SK-N-SH (cell line): ENCODE data around the gene PSMB4. TPM values are rescaled to one million over a fixed set of nuclear protein-coding genes. Genes with fewer than 3 reads are reported as not detected.

Source experiments
- CTCF ChIA-PET: fragments of 300-600, 350-600 bp; formaldehyde crosslinking; extraction: SDS; loops from one replicate; lab custom pipeline; 2021; lab: Yijun Ruan, JAX
- POLR2A ChIA-PET: fragments of 350-600 bp; sonication (Branson Sonifier 250); formaldehyde crosslinking; extraction: SDS; loops from one replicate; lab custom pipeline; 2020; ENCODE audit warnings: antibody characterized with exemption, inconsistent platforms; lab: Yijun Ruan, JAX
- DNase-seq: peaks from one replicate; pipeline ENCODE4 v3.0.0; 2012
- H2AFZ ChIP-seq: fragments of 200-600 bp; sonication (generic); 2 replicates; pipeline ENCODE4 v1.8.1; 2016; ENCODE audit warnings: antibody characterized with exemption, mild to moderate bottlenecking, low read depth
- H3F3A ChIP-seq: fragments of 200-600 bp; sonication (generic); replicated peaks from 2 replicates; pipeline ENCODE3; 2016; ENCODE audit warnings: antibody characterized with exemption, mild to moderate bottlenecking; ENCODE audit not compliant: insufficient read depth
- H3K27ac ChIP-seq, 2 experiments: fragments of 200-500 bp in 1 of 2; fragments of 200-600 bp in 1 of 2; sonication (Bioruptor generic) in 1 of 2; sonication (generic), shearing (Covaris generic) in 1 of 2; 2 replicates each; pipeline versions ENCODE4 v1.5.1 to v1.6.1; 2014 to 2016; ENCODE audit warnings: low read depth in 2 of 2, inconsistent platforms in 1 of 2, low read length in 1 of 2, mild to moderate bottlenecking in 1 of 2, mixed read lengths in 1 of 2
- H3K27me3 ChIP-seq: fragments of 200-600 bp; sonication (generic), shearing (Covaris generic); 2 replicates; pipeline ENCODE4 v1.6.1; 2016; ENCODE audit warnings: mixed run types; ENCODE audit not compliant: insufficient read depth
- H3K36me3 ChIP-seq, 2 experiments: fragments of 200-500 bp in 1 of 2; fragments of 200-600 bp in 1 of 2; sonication (Bioruptor generic) in 1 of 2; sonication (generic) in 1 of 2; replicated peaks in 1 of 2; 2 replicates each; pipeline versions ENCODE3 to v1.5.1; 2014 to 2016; ENCODE audit warnings: low read length in 1 of 2, mild to moderate bottlenecking in 1 of 2; ENCODE audit not compliant: insufficient read depth in 2 of 2, control insufficient read depth in 1 of 2
- H3K4me1 ChIP-seq, 2 experiments: fragments of 200-500 bp in 1 of 2; fragments of 200-600 bp in 1 of 2; sonication (Bioruptor generic) in 1 of 2; sonication (generic), shearing (Covaris generic) in 1 of 2; 2 replicates each; pipeline versions ENCODE4 v1.5.1 to v1.6.1; 2014 to 2016; ENCODE audit warnings: low read depth in 1 of 2, low read length in 1 of 2, mixed run types in 1 of 2; ENCODE audit not compliant: insufficient read depth in 2 of 2, control insufficient read depth in 1 of 2
- H3K4me2 ChIP-seq: fragments of 200-600 bp; sonication (generic), shearing (Covaris generic); 2 replicates; pipeline ENCODE4 v1.6.1; 2017; ENCODE audit warnings: mixed run types
- H3K4me3 ChIP-seq, 2 experiments: fragments of 200-500 bp in 1 of 2; fragments of 200-600 bp in 1 of 2; sonication (Bioruptor generic) in 1 of 2; sonication (generic), shearing (Covaris generic) in 1 of 2; 2 replicates each; pipeline versions ENCODE4 v1.5.1 to v1.8.1; 2014 to 2016; ENCODE audit warnings: low read depth in 2 of 2, inconsistent platforms in 1 of 2, low read length in 1 of 2, mild to moderate bottlenecking in 1 of 2, mixed read lengths in 1 of 2, moderate library complexity in 1 of 2
- H3K79me2 ChIP-seq: fragments of 200-600 bp; sonication (generic); 2 replicates; pipeline ENCODE4 v1.8.1; 2017; ENCODE audit warnings: mild to moderate bottlenecking; ENCODE audit not compliant: insufficient read depth
- H3K9ac ChIP-seq: fragments of 200-600 bp; sonication (generic); 2 replicates; pipeline ENCODE4 v1.6.1; 2017; ENCODE audit warnings: mixed run types
- H3K9me2 ChIP-seq: fragments of 200-600 bp; sonication (generic); 2 replicates; pipeline ENCODE4 v1.6.1; 2017; ENCODE audit warnings: mixed run types
- H3K9me3 ChIP-seq: fragments of 200-600 bp; sonication (generic); 2 replicates; pipeline ENCODE4 v1.6.1; 2017; ENCODE audit warnings: mixed run types, mild to moderate bottlenecking, moderate library complexity
- H4K20me1 ChIP-seq: fragments of 200-600 bp; sonication (generic); 2 replicates; pipeline ENCODE4 v1.6.1; 2017; ENCODE audit warnings: mild to moderate bottlenecking, mixed run types; ENCODE audit not compliant: insufficient read depth
- EP300 ChIP-seq, 2 experiments: IDR thresholded peaks; 2 replicates each; pipeline versions ENCODE4 v1.4.0 to v1.6.1; 2012; ENCODE audit warnings: borderline replicate concordance in 1 of 2, low read depth in 1 of 2, low read length in 1 of 2
- EZH2phosphoT487 ChIP-seq: fragments of 200-600 bp; sonication (generic); IDR thresholded peaks from 2 replicates; pipeline ENCODE4 v1.6.1; 2017; ENCODE audit warnings: low read depth, mixed run types, mild to moderate bottlenecking, antibody characterized with exemption, moderate library complexity, borderline replicate concordance
- FOXJ3 ChIP-seq: sonication (generic); formaldehyde crosslinking; IDR thresholded peaks from 2 replicates; pipeline ENCODE4 v1.5.1; 2020; ENCODE audit warnings: mild to moderate bottlenecking, missing genetic modification reagents
- FOXM1 ChIP-seq: IDR thresholded peaks from 2 replicates; pipeline ENCODE4 v1.4.0; 2012; ENCODE audit warnings: low read depth, mild to moderate bottlenecking
- GABPA ChIP-seq: IDR thresholded peaks from 2 replicates; pipeline ENCODE4 v1.4.0; 2012; ENCODE audit warnings: low read depth, mild to moderate bottlenecking
- GATA2 ChIP-seq: sonication (generic); formaldehyde crosslinking; IDR thresholded peaks from 2 replicates; pipeline ENCODE4 v1.5.0; 2020; ENCODE audit warnings: mild to moderate bottlenecking, missing genetic modification reagents
- JUND ChIP-seq: IDR thresholded peaks from 2 replicates; pipeline ENCODE4 v1.4.0; 2012
- MEF2A ChIP-seq: IDR thresholded peaks from 2 replicates; pipeline ENCODE4 v1.4.0; 2012; ENCODE audit warnings: low read depth, borderline replicate concordance
- NRF1 ChIP-seq: IDR thresholded peaks from 2 replicates; pipeline ENCODE4 v1.6.1; 2012; ENCODE audit warnings: low read depth, mild to moderate bottlenecking, low read length
- PBX3 ChIP-seq: IDR thresholded peaks from 2 replicates; pipeline ENCODE4; 2012
- RAD21 ChIP-seq: IDR thresholded peaks from 2 replicates; pipeline ENCODE4 v1.6.1; 2012; ENCODE audit warnings: mild to moderate bottlenecking, low read length
- RFX5 ChIP-seq: IDR thresholded peaks from 2 replicates; pipeline ENCODE4 v1.6.1; 2012; ENCODE audit warnings: mild to moderate bottlenecking, improper control_type of control experiment, low read length
- RXRA ChIP-seq: IDR thresholded peaks from 2 replicates; pipeline ENCODE4 v1.4.0; 2012; ENCODE audit warnings: low read depth, mild to moderate bottlenecking, borderline replicate concordance
- SIN3A ChIP-seq: IDR thresholded peaks from 2 replicates; pipeline ENCODE4 v1.6.1; 2012; ENCODE audit warnings: low read depth, mild to moderate bottlenecking, low read length, moderate library complexity, borderline replicate concordance
- TAF1 ChIP-seq: IDR thresholded peaks from 2 replicates; pipeline ENCODE4 v1.6.1; 2012; ENCODE audit warnings: low read depth, mild to moderate bottlenecking, low read length, moderate library complexity, borderline replicate concordance
- TCF12 ChIP-seq: IDR thresholded peaks from 2 replicates; pipeline ENCODE4 v1.4.0; 2012
- YY1 ChIP-seq: IDR thresholded peaks from 2 replicates; pipeline ENCODE4 v1.4.0; 2012; ENCODE audit warnings: low read depth, mild to moderate bottlenecking
- ZBTB33 ChIP-seq: IDR thresholded peaks from 2 replicates; pipeline ENCODE4 v1.4.0; 2012; ENCODE audit warnings: low read depth, borderline replicate concordance
- WGBS: methylation state at CpG from one replicate; pipeline ENCODE4 v1.1.6; 2017; ENCODE audit warnings: low lambda C conversion rate; 5-methylcytosine and 5-hydroxymethylcytosine counted together
- polyA plus RNA-seq, 3 experiments: library from polyadenylated mRNA; depleted of rRNA; stranded (reverse); fragments of >200 nt; gene quantifications; 2 replicates each; pipeline ENCODE4 v1.2.3, GENCODE V29; 2012
- TF ChIP-seq, protein P1 (sequence below): IDR thresholded peaks from 2 replicates; pipeline ENCODE4 v1.4.0; 2012; ENCODE audit warnings: low read depth, borderline replicate concordance
- TF ChIP-seq, protein P2 (sequence below): fragments of 150-350 bp; IDR thresholded peaks from 2 replicates; pipeline ENCODE4 v1.6.1; 2017; ENCODE audit warnings: antibody characterized with exemption, low read length, low read depth, borderline replicate concordance

PSMB4 gene
- polyA plus RNA-seq, 1 of the 3 experiments (the other 2 are of a cell fraction) = 716 TPM

GRCh38 chr1:151406176-151406575, 6.8 kb downstream of the PSMB4 start:
- Histone ChIP-seq H3K4me3 (no peak overlapping the region), H4K20me1 (peaks cover 1% of the 10 kb centered on the region), H3K9me3 (no peaks in the 10 kb centered on the region), H3K9ac (no peak overlapping the region), H2AFZ (no peak overlapping the region), H3K36me3 (peaks cover 59 to 92% of the 10 kb centered on the region in 2 experiments), H3K4me1 (peaks cover 2 to 5% of the 10 kb centered on the region in 2 experiments; a peak in 2 of 4 replicates), H3K79me2 (peaks cover 12% of the 10 kb centered on the region), H3K27ac (no peak overlapping the region), H3K27me3 (no peaks in the 10 kb centered on the region), H3K9me2 (no peaks in the 10 kb centered on the region), H3K4me2 (no peak overlapping the region), H3F3A (peaks cover 33% of the 10 kb centered on the region)
- ChIA-PET CTCF (interaction anchor here (0.9 to 1.2 kb wide), 2 partner anchors 105 kb away, joined by 3 read pairs; no protein-coding TSS in a partner anchor), POLR2A (interaction anchor here (0.6 kb wide), 1 partner anchor 134 kb away, joined by 3 read pairs; the partner anchor contains the start of gene TUFT1)
- DNase-seq = no peak
- 91% methylated on average over 8 of the region's 8 CpGs for WGBS
- TF ChIP-seq FOXM1 (no peak), EP300 (IDR thresholded peaks at IDR 0.05; ENCODE audit: borderline replicate concordance in 1 of 2, low read depth in 1 of 2, low read length in 1 of 2) (no peak), TAF1 (no peak), PBX3 (no peak), YY1 (no peak), RXRA (no peak), TCF12 (no peak), RAD21 (no peak), EZH2phosphoT487 (no peak), FOXJ3 (CRISPR knock-in tag) (no peak), JUND (no peak)
- TF ChIP-seq, protein P1, sequence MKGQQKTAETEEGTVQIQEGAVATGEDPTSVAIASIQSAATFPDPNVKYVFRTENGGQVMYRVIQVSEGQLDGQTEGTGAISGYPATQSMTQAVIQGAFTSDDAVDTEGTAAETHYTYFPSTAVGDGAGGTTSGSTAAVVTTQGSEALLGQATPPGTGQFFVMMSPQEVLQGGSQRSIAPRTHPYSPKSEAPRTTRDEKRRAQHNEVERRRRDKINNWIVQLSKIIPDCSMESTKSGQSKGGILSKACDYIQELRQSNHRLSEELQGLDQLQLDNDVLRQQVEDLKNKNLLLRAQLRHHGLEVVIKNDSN = no peak

DNA sequence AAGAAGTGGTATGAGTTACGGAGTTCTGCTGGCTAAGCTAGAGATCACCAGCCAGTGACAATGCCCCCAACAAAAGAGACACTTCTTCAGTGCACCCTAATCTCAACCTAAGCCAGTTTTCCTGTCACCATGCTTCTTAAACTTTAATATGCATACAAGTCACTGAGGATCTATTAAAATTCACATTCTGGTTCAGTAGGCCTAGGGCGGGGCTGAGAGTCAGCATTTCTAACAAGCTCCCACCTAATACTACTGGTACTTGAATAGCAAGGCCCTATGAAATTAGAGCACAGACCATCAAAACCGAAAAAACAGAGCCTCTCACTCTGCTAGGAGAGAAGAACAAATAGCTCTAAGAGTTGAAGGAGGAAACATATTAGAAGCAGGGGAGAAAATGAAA, 7.9 kb downstream of the PSMB4 start:
- H3K4me2 ChIP-seq = no peak overlapping the region
- H3K27me3 ChIP-seq = no peaks in the 10 kb centered on the region
- no peaks in the 10 kb centered on the region for H3K9me2 ChIP-seq
- no peak for DNase-seq
- H4K20me1 ChIP-seq = no peaks in the 10 kb centered on the region
- H3K36me3 ChIP-seq = peaks cover 59 to 92% of the 10 kb centered on the region in 2 experiments
- H3K9ac ChIP-seq = no peak overlapping the region
- peaks cover 30% of the 10 kb centered on the region for H3F3A ChIP-seq
- H3K9me3 ChIP-seq = no peaks in the 10 kb centered on the region
- POLR2A ChIA-PET = no interaction called here
- H3K4me3 ChIP-seq = no peak overlapping the region
- peaks cover under 1% of the 10 kb centered on the region; the same call in 1 of the 2 replicates for H3K79me2 ChIP-seq
- H3K27ac ChIP-seq = no peak overlapping the region
- CTCF ChIA-PET = interaction anchor here (0.9 kb wide), 1 partner anchor 106 kb away, joined by 3 read pairs; no protein-coding TSS in a partner anchor
- WGBS = 78% methylated on average over 3 of the region's 3 CpGs
- no peak overlapping the region for H2AFZ ChIP-seq
- no peaks in the 10 kb centered on the region; a peak in 1 of 4 replicates for H3K4me1 ChIP-seq
- no peak for TF ChIP-seq PBX3
- no peak for TF ChIP-seq NRF1
- no peak for TF ChIP-seq GABPA
- TF ChIP-seq GATA2 (CRISPR knock-in tag) = no peak
- TF ChIP-seq ZBTB33 = no peak
- TF ChIP-seq, protein P1 = no peak
- no peak for TF ChIP-seq JUND
- TF ChIP-seq, protein P2, sequence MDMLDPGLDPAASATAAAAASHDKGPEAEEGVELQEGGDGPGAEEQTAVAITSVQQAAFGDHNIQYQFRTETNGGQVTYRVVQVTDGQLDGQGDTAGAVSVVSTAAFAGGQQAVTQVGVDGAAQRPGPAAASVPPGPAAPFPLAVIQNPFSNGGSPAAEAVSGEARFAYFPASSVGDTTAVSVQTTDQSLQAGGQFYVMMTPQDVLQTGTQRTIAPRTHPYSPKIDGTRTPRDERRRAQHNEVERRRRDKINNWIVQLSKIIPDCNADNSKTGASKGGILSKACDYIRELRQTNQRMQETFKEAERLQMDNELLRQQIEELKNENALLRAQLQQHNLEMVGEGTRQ = no peak
- TF ChIP-seq FOXJ3 (CRISPR knock-in tag) = no peak
- TF ChIP-seq MEF2A = no peak
- no peak for TF ChIP-seq SIN3A
- TF ChIP-seq TCF12 = no peak
- no peak for TF ChIP-seq RFX5
- no peak for TF ChIP-seq RAD21
